Bone marrow (tissue), 2 donors: ENCODE data around the gene CD8A.
"Not testable (repeated sequence)": the region's sequence is repeated elsewhere in the genome, so short reads cannot be mapped to it uniquely, and the experiment has no call there.

Source experiments
- DNase-seq, 2 donors: peaks; one replicate each; lab custom pipeline; 2025; lab: John Stamatoyannopoulos, UW

Gene CD8A

GRCh38 chr2:86776532-86776931, 14.2 kb downstream of the CD8A start:
- DNase-seq: no peak

- no peak for DNase-seq
These were observed 15.4 kb downstream of the CD8A start for GRCh38 chr2:86775338-86775737.

GRCh38 chr2:86774862-86775261, 15.9 kb downstream of the CD8A start:
- DNase-seq: no peak

- DNase-seq: no peak
These were observed 18.1 kb downstream of the CD8A start for GRCh38 chr2:86772611-86773010.

GRCh38 chr2:86770816-86771301, 19.9 kb downstream of the CD8A start:
- DNase-seq: no peak

- DNase-seq: no peak
These were observed 20.9 kb downstream of the CD8A start for GRCh38 chr2:86769838-86770237.

GRCh38 chr2:86768189-86768949, 22.3 kb downstream of the CD8A start:
- DNase-seq: no peak

- no peak for DNase-seq
These were observed 25.4 kb downstream of the CD8A start for GRCh38 chr2:86765310-86765695.

GRCh38 chr2:86764661-86765309, 25.9 kb downstream of the CD8A start:
- DNase-seq: peak in 1 of 2 donors; percentile 50

GRCh38 chr2:86760371-86760770, 30.3 kb downstream of the CD8A start:
- DNase-seq: no peak

GRCh38 chr2:86758405-86758804, 32.3 kb downstream of the CD8A start:
- no peak for DNase-seq

GRCh38 chr2:86753606-86754005, 37.1 kb downstream of the CD8A start:
- DNase-seq: no peak

GRCh38 chr2:86752934-86753333, 37.8 kb downstream of the CD8A start:
- DNase-seq: no peak

GRCh38 chr2:86751778-86752177, 38.9 kb downstream of the CD8A start:
- DNase-seq: no peak

GRCh38 chr2:86750240-86750839, 40.4 kb downstream of the CD8A start:
- DNase-seq: no peak

- no peak for DNase-seq
These were observed 42.7 kb downstream of the CD8A start for GRCh38 chr2:86747711-86748639.

GRCh38 chr2:86746939-86747338, 43.8 kb downstream of the CD8A start:
- DNase-seq: no peak

GRCh38 chr2:86744152-86744551, 46.6 kb downstream of the CD8A start:
- DNase-seq: no peak

GRCh38 chr2:86741889-86742498, 48.7 kb downstream of the CD8A start:
- not testable (repeated sequence) for DNase-seq

GRCh38 chr2:86739889-86740288, 50.8 kb downstream of the CD8A start:
- DNase-seq: not testable (repeated sequence)

- not testable (repeated sequence) for DNase-seq
These were observed 51.2 kb downstream of the CD8A start for GRCh38 chr2:86739485-86739884.

- DNase-seq: not testable (repeated sequence)
These were observed 55.8 kb downstream of the CD8A start for GRCh38 chr2:86734896-86735295.
